ENCODE results near the gene UHRF1. TPM values are rescaled to one million over a fixed set of nuclear protein-coding genes. Genes with fewer than 3 reads are reported as not detected.

Gene UHRF1
- total and polyA plus RNA-seq, 3 donors from 2014 or later = 9.3 to 11.7 (median 10.0) TPM

GRCh38 chr19:4987256-4987655, 78.0 kb downstream of the UHRF1 start:
- no peaks in the 10 kb centered on the region for H3K36me3 ChIP-seq (ENCODE audit: low read depth, missing control alignments)
- no peak for TF ChIP-seq POLR2A (IDR thresholded peaks at IDR 0.05)
- no peak for TF ChIP-seq CTCF (IDR thresholded peaks at IDR 0.05)
- no peak overlapping the region for H3K4me3 ChIP-seq
- no peak for DNase-seq
- intact Hi-C loops (cut with DNase I; ENCODE audit: low total_unique reads) = no loop called here
- no peaks in the 10 kb centered on the region for H3K9me3 ChIP-seq
- H3K27ac ChIP-seq = no peak overlapping the region
- whole genome bisulfite sequencing, 2 donors = 56 to 62% methylated on average over 11 of the region's 11 CpGs
- no peaks in the 10 kb centered on the region for H3K27me3 ChIP-seq
- peaks cover 33% of the 10 kb centered on the region for H3K4me1 ChIP-seq

- intact Hi-C loops (cut with DNase I; ENCODE audit: low total_unique reads) = no loop called here
- TF ChIP-seq CTCF (IDR thresholded peaks at IDR 0.05) (no peak), POLR2A (IDR thresholded peaks at IDR 0.05) (no peak)
- peaks cover 33% of the 10 kb centered on the region for H3K4me1 ChIP-seq
- no peaks in the 10 kb centered on the region for H3K9me3 ChIP-seq
- DNase-seq = no peak
- no peaks in the 10 kb centered on the region for H3K27me3 ChIP-seq
- H3K4me3 ChIP-seq = no peak overlapping the region
- no peaks in the 10 kb centered on the region for H3K36me3 ChIP-seq (ENCODE audit: low read depth, missing control alignments)
- 78 to 82% methylated on average over 20 to 24 of the region's 24 CpGs for WGBS, 2 donors
- H3K27ac ChIP-seq = no peak overlapping the region
These were observed 78.5 kb downstream of the UHRF1 start for GRCh38 chr19:4987692-4988370.

GRCh38 chr19:4988770-4989251, 79.5 kb downstream of the UHRF1 start:
- WGBS, 2 donors = 42 to 54% methylated on average over 10 to 13 of the region's 13 CpGs
- no peaks in the 10 kb centered on the region for H3K27me3 ChIP-seq

GRCh38 chr19:4990306-4990705, 81.0 kb downstream of the UHRF1 start:
- TF ChIP-seq POLR2A (IDR thresholded peaks at IDR 0.05) = no peak
- no peak for TF ChIP-seq CTCF (IDR thresholded peaks at IDR 0.05)
- no peak for DNase-seq
- no peaks in the 10 kb centered on the region for H3K36me3 ChIP-seq (ENCODE audit: low read depth, missing control alignments)
- no peaks in the 10 kb centered on the region for H3K27me3 ChIP-seq
- H3K9me3 ChIP-seq = no peaks in the 10 kb centered on the region
- no peak overlapping the region for H3K4me3 ChIP-seq
- intact Hi-C loops (cut with DNase I; ENCODE audit: low total_unique reads) = no loop called here
- H3K4me1 ChIP-seq = peaks cover 29% of the 10 kb centered on the region
- no peak overlapping the region for H3K27ac ChIP-seq
- 91% methylated on average over 7 of the region's 7 CpGs for WGBS, 2 donors

More at GRCh38 chr19:4988770-4989251, 79.5 kb downstream of the UHRF1 start:
- no peak overlapping the region for H3K4me3 ChIP-seq
- DNase-seq = no peak
- no peaks in the 10 kb centered on the region for H3K36me3 ChIP-seq (ENCODE audit: low read depth, missing control alignments)
- intact Hi-C loops (cut with DNase I; ENCODE audit: low total_unique reads) = no loop called here
- TF ChIP-seq POLR2A (IDR thresholded peaks at IDR 0.05) (no peak), CTCF (IDR thresholded peaks at IDR 0.05) (no peak)
- H3K9me3 ChIP-seq = no peaks in the 10 kb centered on the region
- H3K4me1 ChIP-seq = peaks cover 33% of the 10 kb centered on the region
- H3K27ac ChIP-seq = no peak overlapping the region

GRCh38 chr19:4991538-4991937, 82.2 kb downstream of the UHRF1 start:
- DNase-seq = no peak
- no peaks in the 10 kb centered on the region for H3K9me3 ChIP-seq
- no peaks in the 10 kb centered on the region for H3K27me3 ChIP-seq
- H3K36me3 ChIP-seq (ENCODE audit: low read depth, missing control alignments) = no peaks in the 10 kb centered on the region
- no peak overlapping the region for H3K27ac ChIP-seq
- TF ChIP-seq POLR2A (IDR thresholded peaks at IDR 0.05) (no peak), CTCF (IDR thresholded peaks at IDR 0.05) (no peak)
- intact Hi-C loops (cut with DNase I; ENCODE audit: low total_unique reads) = no loop called here
- no peak overlapping the region for H3K4me3 ChIP-seq
- peaks cover 20% of the 10 kb centered on the region for H3K4me1 ChIP-seq
- 87 to 89% methylated on average over 9 of the region's 9 CpGs for WGBS, 2 donors
